ENCODE measurements around the gene ACD. TPM values are rescaled to one million over a fixed set of nuclear protein-coding genes. Genes with fewer than 3 reads are reported as not detected.

The ACD gene
- total and polyA plus RNA-seq, 4 donors, result 13.2 to 19.7 (median 15.9) TPM

- Histone ChIP-seq H3K27me3 (ENCODE audit: control insufficient read depth in 3 of 3, insufficient read depth in 3 of 3, low read length in 2 of 3) (peaks cover 0 to 30% (median 29%) of the 10 kb centered on the region in 3 donors), H3K9me3 (ENCODE audit: control insufficient read depth in 4 of 4, insufficient read depth in 3 of 4, low read length in 3 of 4) (no peaks in the 10 kb centered on the region), H3K9ac (ENCODE audit: insufficient read depth in 1 of 2, low read length in 2 of 2) (no peak overlapping the region), H3K27ac (ENCODE audit: low read depth in 1 of 2, low read length in 1 of 2) (no peak overlapping the region), H3K4me1 (ENCODE audit: control insufficient read depth in 5 of 5, insufficient read depth in 5 of 5, low read length in 5 of 5) (peaks cover 2 to 15% (median 8%) of the 10 kb centered on the region in 5 donors), H3K36me3 (ENCODE audit: control insufficient read depth in 4 of 4, insufficient read depth in 4 of 4, low read length in 4 of 4) (peaks cover 0 to 12% (median 4%) of the 10 kb centered on the region in 4 donors), H3K4me3 (no peak overlapping the region)
- ATAC-seq (ENCODE audit: insufficient read depth, low FRiP score), result no peak
- 78 to 86% methylated on average over 4 of the region's 4 CpGs for WGBS, 2 donors
- TF ChIP-seq CTCF (IDR thresholded peaks at IDR 0.05; ENCODE audit: control extremely low read depth, extremely low read depth), result no peak
- DNase-seq, result no peak
Measured at GRCh38 chr16:67655363-67655762, 4.7 kb downstream of the ACD start.

GRCh38 chr16:67654403-67654911 lies 5.6 kb downstream of the ACD start:
- Histone ChIP-seq H3K27me3 (ENCODE audit: control insufficient read depth in 3 of 3, insufficient read depth in 3 of 3, low read length in 2 of 3) (peaks cover 0 to 39% (median 36%) of the 10 kb centered on the region in 3 donors), H3K4me1 (ENCODE audit: control insufficient read depth in 5 of 5, insufficient read depth in 5 of 5, low read length in 5 of 5) (peaks cover 2 to 15% (median 9%) of the 10 kb centered on the region in 5 donors), H3K9ac (ENCODE audit: insufficient read depth in 1 of 2, low read length in 2 of 2) (no peak overlapping the region), H3K9me3 (ENCODE audit: control insufficient read depth in 4 of 4, insufficient read depth in 3 of 4, low read length in 3 of 4) (no peaks in the 10 kb centered on the region), H3K27ac (ENCODE audit: low read depth in 1 of 2, low read length in 1 of 2) (no peak overlapping the region), H3K4me3 (no peak overlapping the region), H3K36me3 (ENCODE audit: control insufficient read depth in 4 of 4, insufficient read depth in 4 of 4, low read length in 4 of 4) (peaks cover 0 to 12% (median 4%) of the 10 kb centered on the region in 4 donors)
- WGBS, 2 donors, result 64 to 79% methylated on average over 30 of the region's 30 CpGs
- ATAC-seq (ENCODE audit: insufficient read depth, low FRiP score) (no peak), DNase-seq (no peak)
- TF ChIP-seq CTCF (IDR thresholded peaks at IDR 0.05; ENCODE audit: control extremely low read depth, extremely low read depth), result no peak

- no peak for TF ChIP-seq CTCF (IDR thresholded peaks at IDR 0.05; ENCODE audit: control extremely low read depth, extremely low read depth)
- H3K27me3 ChIP-seq (ENCODE audit: control insufficient read depth in 3 of 3, insufficient read depth in 3 of 3, low read length in 2 of 3), result peaks cover 0 to 45% (median 41%) of the 10 kb centered on the region in 3 donors
- H3K9ac ChIP-seq (ENCODE audit: insufficient read depth in 1 of 2, low read length in 2 of 2), result no peak overlapping the region
- no peak for DNase-seq
- H3K27ac ChIP-seq (ENCODE audit: low read depth in 1 of 2, low read length in 1 of 2), result no peak overlapping the region
- no peaks in the 10 kb centered on the region for H3K9me3 ChIP-seq (ENCODE audit: control insufficient read depth in 4 of 4, insufficient read depth in 3 of 4, low read length in 3 of 4)
- H3K4me3 ChIP-seq, result no peak overlapping the region
- H3K4me1 ChIP-seq (ENCODE audit: control insufficient read depth in 5 of 5, insufficient read depth in 5 of 5, low read length in 5 of 5), result peaks cover 0 to 9% (median 6%) of the 10 kb centered on the region in 5 donors
- H3K36me3 ChIP-seq (ENCODE audit: control insufficient read depth in 4 of 4, insufficient read depth in 4 of 4, low read length in 4 of 4), result peaks cover 0 to 12% (median 4%) of the 10 kb centered on the region in 4 donors
- WGBS, 2 donors, result 44 to 69% methylated on average over 25 of the region's 25 CpGs
- no peak for ATAC-seq (ENCODE audit: insufficient read depth, low FRiP score)
Measured at GRCh38 chr16:67653789-67654402, 6.2 kb downstream of the ACD start.
